ENCODE results near the gene PKP2. TPM values are rescaled to one million over a fixed set of nuclear protein-coding genes. Genes with fewer than 3 reads are reported as not detected.
A peak's percentile ranks its signal among the peaks of the same experiment; 100 is the strongest.
"Not testable (repeated sequence)": the region's sequence is repeated elsewhere in the genome, so short reads cannot be mapped to it uniquely, and the experiment has no call there.

Gene PKP2
- total RNA-seq, 1 donor, result 5.9 TPM

- peak in 1 of 3 donors; percentile 18 for DNase-seq (ENCODE audit: low read depth in 2 of 3, low spot score in 2 of 3)
Measured at GRCh38 chr12:32897281-32897610, 669 bp upstream of the PKP2 start.

- DNase-seq (ENCODE audit: low read depth in 2 of 3, low spot score in 2 of 3), result peak in 1 of 3 donors; percentile 38
Measured at GRCh38 chr12:32895688-32896431, 717 bp downstream of the PKP2 start.

GRCh38 chr12:32894566-32894965 is 2.0 kb downstream of the PKP2 start:
- DNase-seq (ENCODE audit: low read depth in 2 of 3, low spot score in 2 of 3), result no peak

GRCh38 chr12:32893458-32893857 is 3.1 kb downstream of the PKP2 start:
- no peak for DNase-seq (ENCODE audit: low read depth in 2 of 3, low spot score in 2 of 3)

- DNase-seq (ENCODE audit: low read depth in 2 of 3, low spot score in 2 of 3), result no peak
Measured at GRCh38 chr12:32893043-32893442, 3.5 kb downstream of the PKP2 start.

- DNase-seq (ENCODE audit: low read depth in 2 of 3, low spot score in 2 of 3), result not testable (repeated sequence)
Measured at GRCh38 chr12:32892369-32892768, 4.2 kb downstream of the PKP2 start.

- no peak for DNase-seq (ENCODE audit: low read depth in 2 of 3, low spot score in 2 of 3)
Measured at GRCh38 chr12:32891956-32892355, 4.6 kb downstream of the PKP2 start.

GRCh38 chr12:32891526-32891925 is 5.1 kb downstream of the PKP2 start:
- no peak for DNase-seq (ENCODE audit: low read depth in 2 of 3, low spot score in 2 of 3)

GRCh38 chr12:32889011-32889760 is 7.4 kb downstream of the PKP2 start:
- DNase-seq (ENCODE audit: low read depth in 2 of 3, low spot score in 2 of 3), result no peak

- no peak for DNase-seq (ENCODE audit: low read depth in 2 of 3, low spot score in 2 of 3)
Measured at GRCh38 chr12:32887058-32887457, 9.5 kb downstream of the PKP2 start.

- no peak for DNase-seq (ENCODE audit: low read depth in 2 of 3, low spot score in 2 of 3)
Measured at GRCh38 chr12:32885831-32886230, 10.7 kb downstream of the PKP2 start.

GRCh38 chr12:32884962-32885361 is 11.6 kb downstream of the PKP2 start:
- no peak for DNase-seq (ENCODE audit: low read depth in 2 of 3, low spot score in 2 of 3)

GRCh38 chr12:32881702-32882101 is 14.9 kb downstream of the PKP2 start:
- DNase-seq (ENCODE audit: low read depth in 2 of 3, low spot score in 2 of 3), result no peak

- no peak for DNase-seq (ENCODE audit: low read depth in 2 of 3, low spot score in 2 of 3)
Measured at GRCh38 chr12:32881107-32881506, 15.5 kb downstream of the PKP2 start.

GRCh38 chr12:32879066-32879465 is 17.5 kb downstream of the PKP2 start:
- DNase-seq (ENCODE audit: low read depth in 2 of 3, low spot score in 2 of 3), result not testable (repeated sequence)

- no peak for DNase-seq (ENCODE audit: low read depth in 2 of 3, low spot score in 2 of 3)
Measured at GRCh38 chr12:32877601-32878459, 18.7 kb downstream of the PKP2 start.

GRCh38 chr12:32876004-32876403 is 20.6 kb downstream of the PKP2 start:
- no peak for DNase-seq (ENCODE audit: low read depth in 2 of 3, low spot score in 2 of 3)

- no peak for DNase-seq (ENCODE audit: low read depth in 2 of 3, low spot score in 2 of 3)
Measured at GRCh38 chr12:32874975-32875374, 21.6 kb downstream of the PKP2 start.

- no peak for DNase-seq (ENCODE audit: low read depth in 2 of 3, low spot score in 2 of 3)
Measured at GRCh38 chr12:32874078-32874477, 22.5 kb downstream of the PKP2 start.

GRCh38 chr12:32872416-32872815 is 24.2 kb downstream of the PKP2 start:
- DNase-seq (ENCODE audit: low read depth in 2 of 3, low spot score in 2 of 3), result not testable (repeated sequence)

- DNase-seq (ENCODE audit: low read depth in 2 of 3, low spot score in 2 of 3), result no peak
Measured at GRCh38 chr12:32870716-32871115, 25.9 kb downstream of the PKP2 start.
